Activated naive CD8-positive, alpha-beta T cell (primary cell): Measurements from ENCODE around the gene CA11.

Experiments used
- H3K27ac Mint-ChIP-seq: one replicate; pipeline ENCODE4 v1.8.0; 2021; ENCODE audit warnings: mixed read lengths
- H3K27me3 Mint-ChIP-seq: one replicate; pipeline ENCODE4 v1.8.0; 2021; ENCODE audit warnings: mixed read lengths
- H3K36me3 Mint-ChIP-seq: one replicate; pipeline ENCODE4 v1.8.0; 2021; ENCODE audit warnings: mixed read lengths
- H3K4me1 Mint-ChIP-seq: one replicate; pipeline ENCODE4 v1.8.0; 2021; ENCODE audit warnings: low read depth, mixed read lengths
- H3K4me3 Mint-ChIP-seq: one replicate; pipeline ENCODE4 v1.8.0; 2021; ENCODE audit warnings: mild to moderate bottlenecking, mixed read lengths
- H3K9me3 Mint-ChIP-seq: one replicate; pipeline ENCODE4 v1.8.0; 2021; ENCODE audit warnings: low read depth, mixed read lengths

Gene CA11

GRCh38 chr19:48674216-48674809 lies 28.3 kb upstream of the CA11 start:
- Mint-ChIP-seq H3K9me3 (no peaks in the 10 kb centered on the region), H3K4me1 (peaks cover 5% of the 10 kb centered on the region), H3K27ac (no peak overlapping the region), H3K4me3 (no peak overlapping the region), H3K36me3 (no peaks in the 10 kb centered on the region), H3K27me3 (no peaks in the 10 kb centered on the region)

- Mint-ChIP-seq H3K27me3 (no peaks in the 10 kb centered on the region), H3K4me3 (no peak overlapping the region), H3K9me3 (no peaks in the 10 kb centered on the region), H3K36me3 (no peaks in the 10 kb centered on the region), H3K27ac (no peak overlapping the region), H3K4me1 (peaks cover 5% of the 10 kb centered on the region)
These were observed 27.6 kb upstream of the CA11 start for GRCh38 chr19:48673436-48674100.

GRCh38 chr19:48672994-48673393 lies 27.0 kb upstream of the CA11 start, which contains the start of gene NTN5:
Gene NTN5, minus strand, starts transcription at chr19:48673017. Its CDS starts 2,031 bp downstream, at chr19:48670986.
- Mint-ChIP-seq H3K27ac (no peak within 1 kb of the TSS), H3K9me3 (no peaks in the 10 kb centered on the region), H3K4me3 (no peak within 1 kb of the TSS), H3K27me3 (no peaks in the 10 kb centered on the region), H3K4me1 (peaks cover 5% of the 10 kb centered on the region), H3K36me3 (no peaks in the 10 kb centered on the region)

- no peak overlapping the region for H3K27ac Mint-ChIP-seq
- no peaks in the 10 kb centered on the region for H3K36me3 Mint-ChIP-seq
- H3K27me3 Mint-ChIP-seq = no peaks in the 10 kb centered on the region
- peaks cover 5% of the 10 kb centered on the region for H3K4me1 Mint-ChIP-seq
- H3K9me3 Mint-ChIP-seq = no peaks in the 10 kb centered on the region
- no peak overlapping the region for H3K4me3 Mint-ChIP-seq
These were observed 25.5 kb upstream of the CA11 start for GRCh38 chr19:48671446-48671995.

GRCh38 chr19:48670699-48671445 lies 24.9 kb upstream of the CA11 start:
- no peak overlapping the region for H3K4me3 Mint-ChIP-seq
- peaks cover 5% of the 10 kb centered on the region for H3K4me1 Mint-ChIP-seq
- H3K36me3 Mint-ChIP-seq = no peaks in the 10 kb centered on the region
- no peaks in the 10 kb centered on the region for H3K27me3 Mint-ChIP-seq
- H3K27ac Mint-ChIP-seq = no peak overlapping the region
- H3K9me3 Mint-ChIP-seq = no peaks in the 10 kb centered on the region

- H3K4me1 Mint-ChIP-seq = peaks cover 1% of the 10 kb centered on the region
- no peaks in the 10 kb centered on the region for H3K9me3 Mint-ChIP-seq
- H3K4me3 Mint-ChIP-seq = no peak overlapping the region
- no peaks in the 10 kb centered on the region for H3K27me3 Mint-ChIP-seq
- H3K27ac Mint-ChIP-seq = no peak overlapping the region
- no peaks in the 10 kb centered on the region for H3K36me3 Mint-ChIP-seq
These were observed 24.1 kb upstream of the CA11 start for GRCh38 chr19:48669903-48670668.

GRCh38 chr19:48668761-48669160 lies 22.8 kb upstream of the CA11 start:
- H3K36me3 Mint-ChIP-seq = no peaks in the 10 kb centered on the region
- H3K9me3 Mint-ChIP-seq = no peaks in the 10 kb centered on the region
- H3K27me3 Mint-ChIP-seq = no peaks in the 10 kb centered on the region
- H3K27ac Mint-ChIP-seq = no peak overlapping the region
- H3K4me1 Mint-ChIP-seq = no peaks in the 10 kb centered on the region
- no peak overlapping the region for H3K4me3 Mint-ChIP-seq

- H3K9me3 Mint-ChIP-seq = no peaks in the 10 kb centered on the region
These were observed 22.3 kb upstream of the CA11 start for GRCh38 chr19:48668332-48668731.

GRCh38 chr19:48665786-48666185 lies 19.8 kb upstream of the CA11 start:
- Mint-ChIP-seq H3K27me3 (no peaks in the 10 kb centered on the region), H3K4me1 (peaks cover 5% of the 10 kb centered on the region)

More at GRCh38 chr19:48668332-48668731, 22.3 kb upstream of the CA11 start:
- Mint-ChIP-seq H3K4me1 (no peaks in the 10 kb centered on the region), H3K27me3 (no peaks in the 10 kb centered on the region), H3K36me3 (no peaks in the 10 kb centered on the region), H3K27ac (no peak overlapping the region), H3K4me3 (no peak overlapping the region)

GRCh38 chr19:48664476-48664875 lies 18.5 kb upstream of the CA11 start:
- Mint-ChIP-seq H3K4me3 (no peak overlapping the region), H3K9me3 (no peaks in the 10 kb centered on the region), H3K4me1 (peaks cover 7% of the 10 kb centered on the region), H3K27me3 (no peaks in the 10 kb centered on the region), H3K36me3 (no peaks in the 10 kb centered on the region), H3K27ac (no peak overlapping the region)

More at GRCh38 chr19:48665786-48666185, 19.8 kb upstream of the CA11 start:
- no peak overlapping the region for H3K4me3 Mint-ChIP-seq
- no peaks in the 10 kb centered on the region for H3K36me3 Mint-ChIP-seq
- no peak overlapping the region for H3K27ac Mint-ChIP-seq
- no peaks in the 10 kb centered on the region for H3K9me3 Mint-ChIP-seq

GRCh38 chr19:48663667-48664066 lies 17.7 kb upstream of the CA11 start:
- H3K4me1 Mint-ChIP-seq = peaks cover 7% of the 10 kb centered on the region
- no peaks in the 10 kb centered on the region for H3K27me3 Mint-ChIP-seq
- H3K36me3 Mint-ChIP-seq = no peaks in the 10 kb centered on the region
- no peak overlapping the region for H3K27ac Mint-ChIP-seq
- no peak overlapping the region for H3K4me3 Mint-ChIP-seq
- no peaks in the 10 kb centered on the region for H3K9me3 Mint-ChIP-seq

- no peak overlapping the region for H3K27ac Mint-ChIP-seq
These were observed 15.7 kb upstream of the CA11 start for GRCh38 chr19:48661711-48662090.

GRCh38 chr19:48660852-48661710 lies 15.1 kb upstream of the CA11 start:
- Mint-ChIP-seq H3K27ac (peak overlapping the region; percentile 97), H3K4me1 (peaks cover 7% of the 10 kb centered on the region), H3K9me3 (no peaks in the 10 kb centered on the region), H3K36me3 (no peaks in the 10 kb centered on the region), H3K4me3 (peak overlapping the region; percentile 81), H3K27me3 (no peaks in the 10 kb centered on the region)

More at GRCh38 chr19:48661711-48662090, 15.7 kb upstream of the CA11 start:
- Mint-ChIP-seq H3K27me3 (no peaks in the 10 kb centered on the region), H3K9me3 (no peaks in the 10 kb centered on the region), H3K4me1 (peaks cover 7% of the 10 kb centered on the region), H3K4me3 (no peak overlapping the region), H3K36me3 (no peaks in the 10 kb centered on the region)

GRCh38 chr19:48659768-48660167 lies 13.8 kb upstream of the CA11 start:
- Mint-ChIP-seq H3K4me3 (no peak overlapping the region), H3K9me3 (no peaks in the 10 kb centered on the region), H3K27me3 (no peaks in the 10 kb centered on the region), H3K4me1 (peaks cover 7% of the 10 kb centered on the region), H3K27ac (no peak overlapping the region), H3K36me3 (no peaks in the 10 kb centered on the region)
